B cell (primary cell): Measurements from ENCODE around the gene STMN3. TPM values are rescaled to one million over a fixed set of nuclear protein-coding genes. Genes with fewer than 3 reads are reported as not detected.

Experiments
- ATAC-seq: fragments of 200-7000 bp; cut with Tn5 transposase; one replicate; pipeline ENCODE4 v1.10.0; 2021; ENCODE audit warnings: low read depth, mild to moderate bottlenecking, moderate number of reproducible peaks, moderate library complexity
- CTCF ChIA-PET: fragments of 350-600 bp; sonication (Branson Sonifier 250); formaldehyde crosslinking; loops from one replicate; lab custom pipeline; 2021; ENCODE audit warnings: antibody characterized with exemption, inconsistent platforms; lab: Charles Lee
- POLR2A ChIA-PET: fragments of 350-600 bp; sonication (Branson Sonifier 250); formaldehyde crosslinking; loops from one replicate; lab custom pipeline; 2021; ENCODE audit warnings: antibody characterized with exemption; lab: Charles Lee
- DNase-seq: peaks from one replicate; pipeline ENCODE4 v3.0.0; 2013
- H2AFZ ChIP-seq: 2 replicates; pipeline ENCODE4 v1.6.1; 2012; ENCODE audit warnings: mild to moderate bottlenecking, low read depth, low read length; ENCODE audit not compliant: insufficient read depth, poor library complexity, severe bottlenecking
- H3K27ac ChIP-seq, 2 donors: 1 replicate in 1 of 2; 2 replicates in 1 of 2; pipeline ENCODE4 v1.5.1; 2012 to 2013; ENCODE audit warnings: low read length in 2 of 2, mild to moderate bottlenecking in 2 of 2, moderate library complexity in 1 of 2
- H3K27me3 ChIP-seq, 4 experiments: fragments of 200-600 bp in 1 of 4; sonication (generic) in 1 of 4; replicated peaks in 1 of 4; 1 replicate in 2 of 4; 2 replicates in 2 of 4; pipeline versions ENCODE4 v1.6.1 to v1.7.0; 2013 to 2016; ENCODE audit warnings: low read length in 3 of 4, mild to moderate bottlenecking in 2 of 4, mixed read lengths in 1 of 4, moderate library complexity in 1 of 4; ENCODE audit not compliant: insufficient read depth in 4 of 4, control insufficient read depth in 3 of 4; ENCODE audit errors: control extremely low read depth in 1 of 4
- H3K36me3 ChIP-seq, 2 experiments: replicated peaks in 1 of 2; 1 replicate in 1 of 2; 2 replicates in 1 of 2; pipeline versions ENCODE4 v1.6.1 to v1.7.1; 2013; ENCODE audit warnings: low read length in 1 of 2; ENCODE audit not compliant: insufficient read depth in 2 of 2, control insufficient read depth in 1 of 2; ENCODE audit errors: control extremely low read depth in 1 of 2, extremely low read depth in 1 of 2
- H3K4me1 ChIP-seq, 2 donors: fragments of 200-600 bp in 1 of 2; sonication (generic) in 1 of 2; 1 replicate in 1 of 2; 2 replicates in 1 of 2; pipeline versions ENCODE4 v1.5.1 to v1.6.1; 2013 to 2017; ENCODE audit warnings: low read length in 2 of 2; ENCODE audit not compliant: control insufficient read depth in 2 of 2, insufficient read depth in 2 of 2
- H3K4me2 ChIP-seq: replicated peaks from 2 replicates; pipeline ENCODE3; 2012; ENCODE audit warnings: mild to moderate bottlenecking, low read depth, low read length; ENCODE audit not compliant: poor library complexity, severe bottlenecking
- H3K4me3 ChIP-seq, 5 experiments: fragments of 200-600 bp in 1 of 5; sonication (generic) in 1 of 5; 1 replicate in 3 of 5; 2 replicates in 2 of 5; pipeline versions ENCODE4 v1.5.1 to v1.7.0; 2011 to 2016; ENCODE audit warnings: low read length in 4 of 5, mild to moderate bottlenecking in 4 of 5, low read depth in 2 of 5, control low read depth in 1 of 5, moderate library complexity in 1 of 5; ENCODE audit not compliant: insufficient read depth in 1 of 5; ENCODE audit errors: control extremely low read depth in 1 of 5, extremely low read depth in 1 of 5
- H3K79me2 ChIP-seq: fragments of 200-600 bp; sonication (generic); one replicate; pipeline ENCODE4 v1.6.0; 2016; ENCODE audit warnings: low read length; ENCODE audit not compliant: control insufficient read depth, insufficient read depth
- H3K9ac ChIP-seq: fragments of 200-600 bp; sonication (generic); 2 replicates; pipeline ENCODE4 v1.6.1; 2017; ENCODE audit warnings: mild to moderate bottlenecking, low read length, moderate library complexity
- H3K9me3 ChIP-seq, 3 donors: one replicate each; pipeline versions ENCODE4 v1.6.1 to v1.7.1; 2013; ENCODE audit warnings: low read length in 2 of 3; ENCODE audit not compliant: control insufficient read depth in 2 of 3, insufficient read depth in 1 of 3; ENCODE audit errors: control extremely low read depth in 1 of 3
- H4K20me1 ChIP-seq: 2 replicates; pipeline ENCODE4 v1.6.0; 2012; ENCODE audit warnings: mild to moderate bottlenecking, low read length; ENCODE audit not compliant: insufficient read depth, control insufficient read depth, poor library complexity, severe bottlenecking
- H3K27ac Mint-ChIP-seq: one replicate; pipeline ENCODE4 v1.8.0; 2021; ENCODE audit warnings: mixed read lengths
- H3K27me3 Mint-ChIP-seq: one replicate; pipeline ENCODE4 v1.8.0; 2021; ENCODE audit warnings: mixed read lengths
- H3K4me1 Mint-ChIP-seq: one replicate; pipeline ENCODE4 v1.8.0; 2021; ENCODE audit warnings: mixed read lengths
- H3K4me3 Mint-ChIP-seq: one replicate; pipeline ENCODE4 v1.8.0; 2021; ENCODE audit warnings: mixed read lengths
- H3K9me3 Mint-ChIP-seq: one replicate; pipeline ENCODE4 v1.8.0; 2022; ENCODE audit warnings: mixed read lengths; ENCODE audit not compliant: insufficient read depth
- EZH2 ChIP-seq: IDR thresholded peaks from 2 replicates; pipeline ENCODE4 v1.6.1; 2012; ENCODE audit warnings: borderline replicate concordance, low read depth, mild to moderate bottlenecking, moderate library complexity, low read length; ENCODE audit not compliant: insufficient read depth, poor library complexity, severe bottlenecking
- WGBS: methylation state at CpG from one replicate; pipeline ENCODE4 v1.1.5; 2013; ENCODE audit warnings: missing lambda C conversion rate; ENCODE audit not compliant: insufficient coverage; 5-methylcytosine and 5-hydroxymethylcytosine counted together
- intact Hi-C: fragments of 100-400 bp; cut with micrococcal nuclease; formaldehyde crosslinking; loops from one replicate; pipeline ENCODE4 v1.10.0; 2022
- polyA plus RNA-seq: library from polyadenylated mRNA; depleted of rRNA; stranded (reverse); fragments of >200 nt; gene quantifications from 2 replicates; pipeline ENCODE4 v1.2.3, GENCODE V29; 2012
- total RNA-seq, 2 donors: library from RNA; stranded (reverse); fragments of 120-200 nt in 1 of 2; gene quantifications; 1 replicate in 1 of 2; 2 replicates in 1 of 2; pipeline versions ENCODE4 v1.2.3 to v1.2.4, GENCODE V29; 2013 to 2022
- TF ChIP-seq, protein P1 (sequence below): fragments of 200-600 bp; IDR thresholded peaks from one replicate; pipeline ENCODE4 v1.8.0; 2022; ENCODE audit warnings: antibody characterized with exemption, mild to moderate bottlenecking

Gene STMN3
- total and polyA plus RNA-seq, 2 donors (not counting 1 experiment from before 2014, with no cell fraction given), result 35.0 to 59.4 TPM

DNA sequence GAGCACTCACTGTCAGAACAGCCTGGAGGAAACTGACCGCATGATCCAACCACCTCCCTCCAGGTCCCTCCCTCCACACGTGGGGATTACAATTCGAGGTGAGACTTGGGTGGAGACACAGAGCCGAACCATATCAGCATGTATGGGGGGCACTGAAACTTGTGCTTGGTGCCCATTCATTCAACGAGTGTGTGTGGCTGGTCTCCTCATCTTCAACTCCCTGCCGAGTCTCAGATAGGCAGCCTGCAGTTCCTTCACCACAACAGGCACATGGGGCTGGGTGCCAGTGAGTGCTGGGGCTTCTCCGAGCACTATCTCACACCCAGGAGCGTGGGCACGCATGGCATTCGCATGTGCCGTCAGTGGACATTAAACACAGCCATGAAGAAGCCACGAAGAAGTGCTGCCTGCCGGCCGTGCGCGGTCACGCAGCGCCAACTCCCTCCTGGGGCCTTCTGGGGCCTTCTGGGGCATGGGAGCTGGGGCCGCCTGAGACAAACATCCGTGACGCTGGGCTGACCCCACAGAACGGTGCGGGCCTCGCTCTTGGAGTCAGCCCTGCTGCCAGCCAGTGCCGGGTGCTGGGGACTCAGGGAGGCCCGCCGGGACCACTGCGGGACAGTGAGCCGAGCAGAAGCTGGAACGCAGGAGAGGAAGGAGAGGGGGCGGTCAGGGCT, 4.2 kb upstream of the STMN3 start:
- peak overlapping the region; percentile 95 for H3K4me2 ChIP-seq
- peak overlapping the region; percentile 98 for H3K4me3 Mint-ChIP-seq
- H3K9me3 Mint-ChIP-seq, result no peaks in the 10 kb centered on the region
- ATAC-seq, result no peak
- peak overlapping the region; percentile 96 for H3K27ac Mint-ChIP-seq
- DNase-seq, result peak; percentile 34
- peak overlapping the region; percentile 81 for H3K9ac ChIP-seq
- H3K4me3 ChIP-seq, result peak overlapping the region in 4 of 5 experiments; percentile 66 to 94 (median 87)
- intact Hi-C loops, result loop anchor here (5.0 kb wide), 1 partner anchor 405 kb away; the partner anchor contains the start of gene TCEA2
- TF ChIP-seq, protein P1, sequence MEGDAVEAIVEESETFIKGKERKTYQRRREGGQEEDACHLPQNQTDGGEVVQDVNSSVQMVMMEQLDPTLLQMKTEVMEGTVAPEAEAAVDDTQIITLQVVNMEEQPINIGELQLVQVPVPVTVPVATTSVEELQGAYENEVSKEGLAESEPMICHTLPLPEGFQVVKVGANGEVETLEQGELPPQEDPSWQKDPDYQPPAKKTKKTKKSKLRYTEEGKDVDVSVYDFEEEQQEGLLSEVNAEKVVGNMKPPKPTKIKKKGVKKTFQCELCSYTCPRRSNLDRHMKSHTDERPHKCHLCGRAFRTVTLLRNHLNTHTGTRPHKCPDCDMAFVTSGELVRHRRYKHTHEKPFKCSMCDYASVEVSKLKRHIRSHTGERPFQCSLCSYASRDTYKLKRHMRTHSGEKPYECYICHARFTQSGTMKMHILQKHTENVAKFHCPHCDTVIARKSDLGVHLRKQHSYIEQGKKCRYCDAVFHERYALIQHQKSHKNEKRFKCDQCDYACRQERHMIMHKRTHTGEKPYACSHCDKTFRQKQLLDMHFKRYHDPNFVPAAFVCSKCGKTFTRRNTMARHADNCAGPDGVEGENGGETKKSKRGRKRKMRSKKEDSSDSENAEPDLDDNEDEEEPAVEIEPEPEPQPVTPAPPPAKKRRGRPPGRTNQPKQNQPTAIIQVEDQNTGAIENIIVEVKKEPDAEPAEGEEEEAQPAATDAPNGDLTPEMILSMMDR, result no peak
- no peak for TF ChIP-seq EZH2
- no peaks in the 10 kb centered on the region for H4K20me1 ChIP-seq
- peaks cover 0 to 4% of the 10 kb centered on the region in 2 experiments for H3K36me3 ChIP-seq
- peaks cover 22% of the 10 kb centered on the region for H3K4me1 Mint-ChIP-seq
- H3K79me2 ChIP-seq, result peaks cover 5% of the 10 kb centered on the region
- CTCF ChIA-PET, result interaction anchor here (0.6 to 2.4 kb wide), 7 partner anchors 15 to 379 kb away, joined by 3 to 17 read pairs (median 3); partner anchors contain the start of genes GMEB2 and PTK6
- POLR2A ChIA-PET, result interaction anchor here (1.0 to 2.1 kb wide), 7 partner anchors 16 to 421 kb away, joined by 3 to 19 read pairs (median 5); partner anchors contain the start of genes ARFRP1, GMEB2, PRPF6 and ZGPAT
- H3K27me3 ChIP-seq, result peaks cover 0 to 28% (median 11%) of the 10 kb centered on the region in 4 experiments
- H2AFZ ChIP-seq, result peak overlapping the region; percentile 100
- H3K27me3 Mint-ChIP-seq, result no peaks in the 10 kb centered on the region
- peaks cover 0 to 4% (median 0%) of the 10 kb centered on the region in 3 donors for H3K9me3 ChIP-seq
- H3K27ac ChIP-seq, result peak overlapping the region; percentile 23 to 70
- 57% methylated on average over 29 of the region's 31 CpGs for WGBS
- H3K4me1 ChIP-seq, result peaks cover 23 to 41% of the 10 kb centered on the region in 2 donors

DNA sequence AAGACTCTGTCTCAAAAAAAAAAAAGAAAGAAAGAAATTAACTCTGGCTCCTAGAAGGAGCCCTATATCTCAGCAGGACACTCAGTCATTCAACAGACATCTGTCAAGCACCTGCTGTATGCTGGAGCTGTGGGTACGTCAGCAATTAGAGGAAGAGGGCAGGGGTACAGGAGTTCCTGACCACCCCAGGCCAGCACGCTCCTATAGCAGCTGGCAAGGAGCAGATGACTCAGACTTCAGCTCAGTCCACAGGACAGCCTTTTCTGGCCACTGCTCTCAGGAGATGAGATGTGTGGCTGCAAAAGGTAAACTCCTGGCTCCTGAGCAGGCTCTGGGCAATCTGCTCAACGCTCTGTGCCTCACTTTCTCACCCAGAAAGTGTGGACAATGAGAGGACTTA, 3.2 kb upstream of the STMN3 start:
- Histone ChIP-seq H3K9ac (no peak overlapping the region), H3K36me3 (no peaks in the 10 kb centered on the region), H3K9me3 (peaks cover 0 to 4% (median 0%) of the 10 kb centered on the region in 3 donors), H3K4me2 (no peak overlapping the region), H3K27ac (no peak overlapping the region), H4K20me1 (no peaks in the 10 kb centered on the region), H2AFZ (no peak overlapping the region), H3K27me3 (peaks cover 0 to 31% (median 11%) of the 10 kb centered on the region in 4 experiments), H3K79me2 (peaks cover 4% of the 10 kb centered on the region), H3K4me3 (no peak overlapping the region), H3K4me1 (peaks cover 27 to 47% of the 10 kb centered on the region in 2 donors)
- H3K4me1 Mint-ChIP-seq, result peaks cover 26% of the 10 kb centered on the region
- ChIA-PET POLR2A (no interaction called here), CTCF (no interaction called here)
- no peak overlapping the region for H3K27ac Mint-ChIP-seq
- no peak for TF ChIP-seq EZH2
- TF ChIP-seq, protein P1, result no peak
- WGBS, result 94% methylated on average over 3 of the region's 3 CpGs
- intact Hi-C loops, result loop anchor here (5.0 kb wide), 1 partner anchor 406 kb away; the partner anchor contains the start of gene TCEA2
- DNase-seq, result no peak
- no peaks in the 10 kb centered on the region for H3K9me3 Mint-ChIP-seq
- no peak overlapping the region for H3K4me3 Mint-ChIP-seq
- no peak for ATAC-seq
- no peaks in the 10 kb centered on the region for H3K27me3 Mint-ChIP-seq
